Stomach (tissue), 19 donors: ENCODE results near the gene NUDCD2. TPM values are rescaled to one million over a fixed set of nuclear protein-coding genes. Genes with fewer than 3 reads are reported as not detected.

Source experiments
- DNase-seq, 2 donors: peaks; one replicate each; pipeline versions ENCODE4 v3.0.0 to v3.0.0-alpha.2; 2013 to 2019
- H3K27ac ChIP-seq, 5 donors: fragments of 200-600 bp in 4 of 5; sonication (generic) in 4 of 5; one replicate each; pipeline ENCODE4 v1.5.1; 2013 to 2019; ENCODE audit warnings: mild to moderate bottlenecking in 1 of 5, moderate library complexity in 1 of 5
- H3K27me3 ChIP-seq, 3 donors: fragments of 200-600 bp; sonication (generic); one replicate each; pipeline ENCODE4 v1.5.1; 2017 to 2019; ENCODE audit warnings: mixed run types in 1 of 3
- H3K36me3 ChIP-seq, 4 donors: fragments of 200-600 bp; sonication (generic); 1 replicate in 3 of 4; 2 replicates in 1 of 4; pipeline ENCODE4 v1.5.1; 2016 to 2019
- H3K4me1 ChIP-seq, 4 donors: fragments of 200-600 bp; sonication (generic); one replicate each; pipeline ENCODE4 v1.5.1; 2016 to 2019
- H3K4me3 ChIP-seq, 4 donors: fragments of 200-600 bp; sonication (generic) in 3 of 4; one replicate each; pipeline ENCODE4 v1.5.1; 2016 to 2019; ENCODE audit warnings: mild to moderate bottlenecking in 1 of 4
- H3K9me3 ChIP-seq, 4 donors: fragments of 200-600 bp; sonication (generic); one replicate each; pipeline ENCODE4 v1.5.1; 2016 to 2019
- EP300 ChIP-seq: sonication (generic); formaldehyde crosslinking; IDR thresholded peaks from one replicate; pipeline ENCODE4 v1.6.1; 2017; ENCODE audit warnings: antibody characterized with exemption
- POLR2A ChIP-seq, 4 donors: fragments of 450-650 bp; IDR thresholded peaks; one replicate each; pipeline ENCODE4 v1.6.1; 2016; ENCODE audit warnings: antibody characterized with exemption in 4 of 4, control low read depth in 2 of 4, mild to moderate bottlenecking in 1 of 4, moderate library complexity in 1 of 4
- POLR2AphosphoS5 ChIP-seq, 3 donors: sonication (generic); formaldehyde crosslinking; IDR thresholded peaks; one replicate each; pipeline ENCODE4 v1.6.1; 2016; ENCODE audit warnings: antibody characterized with exemption in 3 of 3
- WGBS, 5 donors: extraction: QIAGEN DNeasy Blood & Tissue Kit in 3 of 5; methylation state at CpG; one replicate each; pipeline versions ENCODE4 v1.1.5 to v1.1.7; 2013 to 2018; 5-methylcytosine and 5-hydroxymethylcytosine counted together
- intact Hi-C: fragments of 100-400 bp; cut with DNase I; formaldehyde crosslinking; loops from one replicate; pipeline ENCODE4 v1.15.1; 2023; ENCODE audit warnings: low total_unique reads
- long read RNA-seq, 10 donors: transcript quantifications; one replicate each; lab custom pipeline, GENCODE V29; 2026
- polyA plus RNA-seq, 3 donors: library from polyadenylated mRNA; stranded (reverse); fragments of 200-250 nt; gene quantifications; one replicate each; pipeline ENCODE4 v1.2.3, GENCODE V29; 2013
- total RNA-seq, 5 donors: library from RNA; depleted of rRNA; stranded (reverse); fragments of >200 nt; gene quantifications; one replicate each; pipeline versions ENCODE4 v1.1.0 to v1.2.3, GENCODE V29; 2014 to 2016
- TF ChIP-seq, protein P1 (sequence below), 7 experiments: fragments of 450-650 bp in 4 of 7; fragments of 200-600 bp in 3 of 7; sonication (generic) in 3 of 7; IDR thresholded peaks; one replicate each; pipeline ENCODE4 v1.5.1; 2016 to 2019; ENCODE audit warnings: antibody characterized with exemption in 7 of 7, control low read depth in 2 of 7, mild to moderate bottlenecking in 1 of 7
- donor health status: healthy with polysubstance abuse.
- donor health status: Bipolar disorder and iron deficiency.
- donor health status: healthy.

Gene NUDCD2, protein sequence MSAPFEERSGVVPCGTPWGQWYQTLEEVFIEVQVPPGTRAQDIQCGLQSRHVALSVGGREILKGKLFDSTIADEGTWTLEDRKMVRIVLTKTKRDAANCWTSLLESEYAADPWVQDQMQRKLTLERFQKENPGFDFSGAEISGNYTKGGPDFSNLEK
- total RNA-seq: 10 to 100 TPM in 2 of 5 donors, 1 to 10 TPM in 2, not detected in 1; 1.2 to 15.1 (median 9.0) TPM
- polyA plus RNA-seq: 1 to 10 TPM; 5.7 to 8.4 (median 5.9) TPM
- long read RNA-seq, donor 1, full-length matches to known transcripts: 9 of 9 reads
- long read RNA-seq, donor 1, partial matches to known transcripts: 0 of 9 reads
- long read RNA-seq, donor 1, other reads (novel, unspliced or antisense): 0 of 9 reads
- long read RNA-seq, donor 2, full-length matches to known transcripts: 15 of 15 reads
- long read RNA-seq, donor 2, partial matches to known transcripts: 0 of 15 reads
- long read RNA-seq, donor 2, other reads (novel, unspliced or antisense): 0 of 15 reads
- long read RNA-seq, donor 3, full-length matches to known transcripts: 13 of 13 reads
- long read RNA-seq, donor 3, partial matches to known transcripts: 0 of 13 reads
- long read RNA-seq, donor 3, other reads (novel, unspliced or antisense): 0 of 13 reads
- long read RNA-seq, donor 4, full-length matches to known transcripts: 2 of 2 reads
- long read RNA-seq, donor 4, partial matches to known transcripts: 0 of 2 reads
- long read RNA-seq, donor 4, other reads (novel, unspliced or antisense): 0 of 2 reads
- long read RNA-seq, donor 5, full-length matches to known transcripts: 25 of 30 reads
- long read RNA-seq, donor 5, partial matches to known transcripts: 5 of 30 reads
- long read RNA-seq, donor 5, other reads (novel, unspliced or antisense): 0 of 30 reads
- long read RNA-seq, donor 6, full-length matches to known transcripts: 33 of 38 reads
- long read RNA-seq, donor 6, partial matches to known transcripts: 0 of 38 reads
- long read RNA-seq, donor 6, other reads (novel, unspliced or antisense): 5 of 38 reads
- long read RNA-seq, donor 7, full-length matches to known transcripts: 38 of 38 reads
- long read RNA-seq, donor 7, partial matches to known transcripts: 0 of 38 reads
- long read RNA-seq, donor 7, other reads (novel, unspliced or antisense): 0 of 38 reads
- long read RNA-seq, donor 8, full-length matches to known transcripts: 26 of 26 reads
- long read RNA-seq, donor 8, partial matches to known transcripts: 0 of 26 reads
- long read RNA-seq, donor 8, other reads (novel, unspliced or antisense): 0 of 26 reads
- long read RNA-seq, donor 9, full-length matches to known transcripts: 26 of 26 reads
- long read RNA-seq, donor 9, partial matches to known transcripts: 0 of 26 reads
- long read RNA-seq, donor 9, other reads (novel, unspliced or antisense): 0 of 26 reads
- long read RNA-seq, donor 10, full-length matches to known transcripts: 4 of 4 reads
- long read RNA-seq, donor 10, partial matches to known transcripts: 0 of 4 reads
- long read RNA-seq, donor 10, other reads (novel, unspliced or antisense): 0 of 4 reads

DNA sequence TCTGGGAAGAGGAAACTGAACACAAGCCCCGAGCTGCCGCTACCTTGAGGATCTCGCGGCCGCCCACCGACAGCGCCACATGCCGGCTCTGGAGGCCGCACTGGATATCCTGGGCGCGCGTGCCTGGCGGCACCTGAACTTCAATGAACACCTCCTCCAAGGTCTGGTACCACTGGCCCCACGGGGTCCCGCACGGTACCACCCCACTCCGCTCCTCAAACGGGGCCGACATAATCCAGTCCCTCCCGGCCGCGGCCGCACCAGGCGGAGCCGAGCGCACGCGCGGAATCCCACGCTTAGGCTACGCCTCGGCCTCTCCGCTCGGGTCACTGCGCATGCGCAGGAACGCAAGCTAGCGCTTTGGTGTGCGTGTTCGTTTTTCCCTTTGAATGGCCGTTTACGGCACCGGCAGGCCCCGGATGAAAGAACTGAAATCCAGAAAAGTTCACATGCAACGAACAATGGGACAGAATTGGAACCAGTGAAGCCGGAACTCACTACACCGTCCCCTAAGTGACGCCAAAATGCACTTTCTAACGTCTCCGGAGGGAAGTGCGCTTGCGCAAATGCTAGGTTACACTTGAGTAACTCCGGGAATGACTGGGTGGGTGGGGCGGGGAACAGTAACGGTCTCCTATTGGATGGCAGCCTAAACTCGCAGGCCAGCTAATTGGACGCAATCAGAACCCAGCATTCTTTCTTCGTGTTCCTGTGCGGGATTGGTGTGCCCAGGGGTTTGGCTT is at the start of gene NUDCD2:
Gene NUDCD2 (minus strand): TSS at position 284 of the 743 bp plus-strand sequence. CDS start 52 bp downstream, at position 232.
- TF ChIP-seq POLR2A (IDR thresholded peaks at IDR 0.05): peak in 1 of 4 donors; percentile 77
- peak; percentile 76 to 98 (median 91) for TF ChIP-seq POLR2AphosphoS5 (IDR thresholded peaks at IDR 0.05)
- no peak for TF ChIP-seq EP300
- TF ChIP-seq, protein P1, sequence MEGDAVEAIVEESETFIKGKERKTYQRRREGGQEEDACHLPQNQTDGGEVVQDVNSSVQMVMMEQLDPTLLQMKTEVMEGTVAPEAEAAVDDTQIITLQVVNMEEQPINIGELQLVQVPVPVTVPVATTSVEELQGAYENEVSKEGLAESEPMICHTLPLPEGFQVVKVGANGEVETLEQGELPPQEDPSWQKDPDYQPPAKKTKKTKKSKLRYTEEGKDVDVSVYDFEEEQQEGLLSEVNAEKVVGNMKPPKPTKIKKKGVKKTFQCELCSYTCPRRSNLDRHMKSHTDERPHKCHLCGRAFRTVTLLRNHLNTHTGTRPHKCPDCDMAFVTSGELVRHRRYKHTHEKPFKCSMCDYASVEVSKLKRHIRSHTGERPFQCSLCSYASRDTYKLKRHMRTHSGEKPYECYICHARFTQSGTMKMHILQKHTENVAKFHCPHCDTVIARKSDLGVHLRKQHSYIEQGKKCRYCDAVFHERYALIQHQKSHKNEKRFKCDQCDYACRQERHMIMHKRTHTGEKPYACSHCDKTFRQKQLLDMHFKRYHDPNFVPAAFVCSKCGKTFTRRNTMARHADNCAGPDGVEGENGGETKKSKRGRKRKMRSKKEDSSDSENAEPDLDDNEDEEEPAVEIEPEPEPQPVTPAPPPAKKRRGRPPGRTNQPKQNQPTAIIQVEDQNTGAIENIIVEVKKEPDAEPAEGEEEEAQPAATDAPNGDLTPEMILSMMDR (IDR thresholded peaks at IDR 0.05): peak in 2 of 7 experiments; percentile 12 to 33
- WGBS, 5 donors: 0% methylated on average over 52 to 59 of the region's 59 CpGs
- H3K36me3 ChIP-seq: peaks cover 0 to 16% (median 10%) of the 10 kb centered on the region in 4 donors

DNA sequence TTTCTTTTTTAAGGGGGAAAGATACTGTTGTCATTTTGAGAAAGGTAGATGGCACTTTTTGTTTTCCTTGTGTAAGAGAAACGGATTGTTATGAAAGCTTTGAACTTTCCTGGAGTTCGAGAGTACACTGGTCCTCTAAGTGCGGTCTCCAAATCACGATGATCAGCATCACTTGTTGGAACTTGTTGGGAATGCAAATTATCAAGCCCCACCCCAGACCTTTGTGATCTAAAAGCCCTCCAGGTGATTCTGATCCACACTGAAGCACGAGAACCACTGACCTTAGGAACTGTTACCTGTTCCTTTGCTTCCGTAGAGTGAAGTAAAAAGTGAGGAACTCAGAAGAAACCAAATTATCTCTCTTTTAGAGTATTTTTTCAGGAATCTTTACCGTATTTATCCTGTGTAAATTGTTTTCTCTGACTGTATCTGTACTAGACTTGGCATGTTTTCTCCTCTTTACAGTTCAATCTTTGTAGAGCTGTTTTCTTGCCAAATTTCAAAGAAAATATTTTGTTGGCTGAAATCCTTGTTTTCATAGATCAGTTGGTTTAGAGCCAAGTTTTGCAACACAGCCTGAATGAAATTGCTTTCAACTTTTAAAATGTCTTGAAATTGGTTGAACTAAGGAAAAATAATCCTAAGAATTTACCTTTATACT is 49.5 kb upstream of the NUDCD2 start:
- Histone ChIP-seq H3K4me3 (peak overlapping the region; percentile 14 to 67 (median 26)), H3K4me1 (peaks cover 19 to 71% (median 51%) of the 10 kb centered on the region in 4 donors), H3K27me3 (no peaks in the 10 kb centered on the region), H3K36me3 (peaks cover 7 to 29% (median 26%) of the 10 kb centered on the region in 4 donors), H3K9me3 (no peaks in the 10 kb centered on the region), H3K27ac (peak overlapping the region; percentile 66 to 99 (median 94))
- TF ChIP-seq POLR2AphosphoS5 (IDR thresholded peaks at IDR 0.05) (no peak), POLR2A (IDR thresholded peaks at IDR 0.05) (no peak)
- TF ChIP-seq, protein P1 (IDR thresholded peaks at IDR 0.05): no peak
- intact Hi-C loops: no loop called here
- WGBS, 5 donors: 6 to 13% (median 8%) methylated on average over 7 of the region's 7 CpGs
- peak; percentile 31 to 69 for DNase-seq

More for the DNA sequence above, at the start of gene NUDCD2:
- peaks cover 17 to 42% (median 30%) of the 10 kb centered on the region in 4 donors for H3K4me1 ChIP-seq
- peak within 1 kb of the TSS; percentile 90 to 97 (median 97) for H3K27ac ChIP-seq
- no peaks in the 10 kb centered on the region for H3K9me3 ChIP-seq
- peak; percentile 95 to 99 for DNase-seq
- peak within 1 kb of the TSS; percentile 51 to 80 (median 70) for H3K4me3 ChIP-seq
- H3K27me3 ChIP-seq: no peaks in the 10 kb centered on the region
- intact Hi-C loops: no loop called here

DNA sequence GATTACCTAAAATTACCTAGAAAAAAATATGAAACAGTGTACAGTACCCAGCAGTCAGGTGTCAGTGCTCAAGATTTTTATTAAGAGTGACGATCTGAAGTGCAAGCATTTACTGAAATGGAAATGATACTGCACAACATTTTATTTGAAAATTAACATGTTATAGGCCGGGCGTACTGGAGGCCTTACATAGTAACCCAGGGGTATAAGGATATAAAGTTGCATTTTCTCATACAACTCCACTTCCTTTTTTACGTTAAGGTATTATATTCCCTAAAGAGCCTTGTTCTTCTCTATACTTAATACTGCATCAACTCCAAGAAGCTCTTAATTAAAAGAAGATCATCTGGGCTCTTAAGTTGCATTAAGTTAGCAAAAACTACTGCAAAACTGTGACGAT is 48.9 kb upstream of the NUDCD2 start:
- intact Hi-C loops: no loop called here
- Histone ChIP-seq H3K27ac (peak overlapping the region in 4 of 5 donors; percentile 70 to 99 (median 96)), H3K36me3 (peaks cover 7 to 22% (median 19%) of the 10 kb centered on the region in 4 donors), H3K4me1 (peaks cover 19 to 78% (median 55%) of the 10 kb centered on the region in 4 donors), H3K4me3 (peak overlapping the region; percentile 14 to 67 (median 26)), H3K9me3 (no peaks in the 10 kb centered on the region), H3K27me3 (no peaks in the 10 kb centered on the region)
- WGBS, 5 donors: 14 to 28% (median 26%) methylated on average over 5 of the region's 5 CpGs
- TF ChIP-seq POLR2A (IDR thresholded peaks at IDR 0.05) (no peak), EP300 (no peak), POLR2AphosphoS5 (IDR thresholded peaks at IDR 0.05) (no peak)
- TF ChIP-seq, protein P1 (IDR thresholded peaks at IDR 0.05): no peak
- no peak for DNase-seq
